HS-5 (cell line): ENCODE data around the gene TRIM50.
"Not testable (repeated sequence)": the region's sequence is repeated elsewhere in the genome, so short reads cannot be mapped to it uniquely, and the experiment has no call there.

Experiments used
- DNase-seq: peaks from one replicate; pipeline ENCODE4 v3.0.0-alpha.2; 2012; ENCODE audit warnings: low read depth

TRIM50 gene

DNA sequence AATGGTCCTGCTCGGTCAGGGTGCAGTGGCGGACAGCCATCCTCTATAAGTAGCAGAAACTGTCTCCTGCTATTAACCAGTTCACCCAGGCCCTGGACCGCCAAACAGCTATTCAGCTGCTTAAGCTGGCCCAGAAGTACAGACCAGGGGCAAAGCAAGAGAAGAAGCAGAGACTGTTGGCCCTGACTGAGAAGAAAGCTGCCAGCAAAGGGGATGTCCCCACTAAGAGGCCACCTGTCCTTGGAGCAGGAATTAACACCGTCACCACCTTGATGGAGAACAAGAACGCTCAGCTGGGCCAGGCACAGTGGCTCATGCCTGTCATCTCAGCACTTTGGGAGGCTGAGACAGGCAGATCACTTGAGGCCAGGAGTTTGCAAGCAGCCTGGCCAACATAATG, 13.6 kb downstream of the TRIM50 start:
- DNase-seq = no peak

GRCh38 chr7:73313521-73313906, 14.4 kb downstream of the TRIM50 start:
- no peak for DNase-seq

DNA sequence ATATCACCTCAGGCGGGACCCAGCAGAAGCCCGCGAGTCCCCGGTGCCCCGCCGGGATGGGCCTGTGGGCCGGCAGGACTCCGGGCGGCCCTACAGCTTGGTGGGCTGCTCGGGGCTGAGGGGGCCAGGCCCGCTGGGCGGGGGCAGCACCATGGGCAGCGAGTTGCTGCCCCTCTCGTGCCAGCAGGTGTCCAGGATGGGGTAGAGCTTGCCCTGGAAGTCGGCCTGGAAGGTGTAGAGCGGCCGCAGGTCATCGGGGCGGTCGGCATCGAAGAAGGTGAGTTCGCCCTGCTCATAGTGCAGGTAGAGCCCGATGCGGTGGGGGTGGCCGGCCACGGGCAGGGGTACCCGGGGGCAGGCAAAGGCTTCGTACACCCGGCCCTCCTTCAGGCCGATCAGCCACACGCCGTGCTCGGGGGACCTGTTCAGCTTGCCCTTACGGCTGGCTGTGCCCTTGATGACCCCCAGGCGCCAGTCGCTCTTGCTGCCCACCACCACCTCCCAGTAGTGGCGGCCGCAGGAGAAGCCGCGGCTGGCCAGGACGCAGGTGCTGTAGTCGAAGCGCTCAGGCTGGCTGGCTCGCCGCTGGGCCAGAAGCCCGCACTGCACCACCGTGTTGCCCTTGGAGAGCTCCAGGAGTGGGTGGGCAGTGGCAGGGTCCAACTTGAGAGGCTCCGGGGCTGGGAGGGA, 14.9 kb downstream of the TRIM50 start:
- DNase-seq = no peak

- not testable (repeated sequence) for DNase-seq
Observed at GRCh38 chr7:73311421-73311820, 16.5 kb downstream of the TRIM50 start.

DNA sequence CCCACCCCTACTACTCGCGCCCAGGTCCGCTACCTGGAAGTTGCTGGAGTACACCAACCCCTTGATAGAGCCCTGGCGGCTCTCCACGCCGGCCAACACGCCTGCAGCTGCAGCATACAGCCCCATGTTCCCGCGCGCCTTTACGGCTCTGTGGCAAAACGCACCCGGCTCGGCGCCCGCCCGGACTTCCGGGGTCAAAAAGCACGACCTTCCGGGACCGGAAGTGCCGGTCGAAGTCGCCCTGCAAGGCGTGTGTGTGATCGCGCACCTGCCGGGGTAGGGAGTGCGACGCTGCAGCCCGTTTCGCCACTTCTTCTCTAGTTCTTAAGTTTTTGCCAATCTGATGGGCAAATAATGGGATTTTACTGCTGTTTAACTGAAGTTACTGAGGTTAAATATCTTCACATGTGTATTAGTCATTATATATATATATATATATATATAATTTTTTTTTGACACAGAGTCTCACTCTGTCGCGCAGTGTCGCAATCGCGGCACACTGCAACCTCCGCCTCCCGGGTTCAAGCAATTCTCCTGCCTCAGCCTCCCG, 19.1 kb downstream of the TRIM50 start, which contains the start of gene NSUN5:
TSS of gene NSUN5 (minus strand) at position 162 of the 550 bp plus-strand sequence. CDS start at position 126, 36 bp downstream.
- peak; percentile 31 for DNase-seq

- no peak for DNase-seq
Observed at GRCh38 chr7:73308074-73308664, 19.7 kb downstream of the TRIM50 start.

- no peak for DNase-seq
Observed at GRCh38 chr7:73307436-73307835, 20.4 kb downstream of the TRIM50 start.

- not testable (repeated sequence) for DNase-seq
Observed at GRCh38 chr7:73304612-73305387, 23.1 kb downstream of the TRIM50 start.

DNA sequence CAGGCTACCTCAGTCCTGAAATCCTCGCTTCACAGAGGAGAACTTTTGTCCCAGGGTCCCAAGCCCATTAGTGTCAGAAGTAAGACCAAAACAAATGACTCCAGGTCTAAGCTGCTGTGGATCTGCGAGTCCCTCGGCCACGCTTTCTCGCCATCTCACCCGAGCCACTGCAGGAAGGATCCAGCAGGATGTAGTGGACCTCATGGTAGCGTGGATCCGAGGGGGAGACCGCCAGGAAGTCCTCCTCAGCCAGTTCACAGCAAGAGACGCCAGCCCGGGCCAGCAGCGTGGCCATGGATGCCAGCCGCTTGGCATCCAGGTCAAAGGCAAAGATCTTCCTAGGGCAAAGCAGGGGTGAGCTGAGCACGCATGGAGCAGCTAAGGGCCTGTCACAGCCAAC, 23.8 kb downstream of the TRIM50 start:
- DNase-seq = no peak

DNA sequence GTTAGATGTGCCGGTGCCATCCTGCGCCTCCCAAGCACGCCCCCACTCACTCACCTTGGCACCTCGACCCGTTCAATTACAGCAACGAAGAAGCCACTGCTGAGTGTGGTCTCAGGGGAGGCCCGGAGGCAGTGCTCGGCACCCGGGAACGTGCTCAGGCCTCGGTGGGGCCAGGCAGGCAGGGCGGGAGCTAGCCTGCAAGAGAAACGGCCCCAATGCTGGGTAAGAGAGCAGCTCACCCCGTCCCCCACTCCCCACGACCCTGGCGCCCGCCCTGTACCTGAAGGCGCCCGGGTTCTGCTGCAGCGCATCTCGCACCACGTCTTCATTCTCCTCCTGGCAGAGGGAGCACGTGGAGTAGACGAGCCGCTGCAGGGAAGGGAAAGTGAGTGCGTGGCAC, 24.3 kb downstream of the TRIM50 start:
- DNase-seq = no peak

- DNase-seq = not testable (repeated sequence)
Observed at GRCh38 chr7:73302846-73303245, 25.0 kb downstream of the TRIM50 start.

GRCh38 chr7:73301108-73301507, 26.8 kb downstream of the TRIM50 start:
- not testable (repeated sequence) for DNase-seq

DNA sequence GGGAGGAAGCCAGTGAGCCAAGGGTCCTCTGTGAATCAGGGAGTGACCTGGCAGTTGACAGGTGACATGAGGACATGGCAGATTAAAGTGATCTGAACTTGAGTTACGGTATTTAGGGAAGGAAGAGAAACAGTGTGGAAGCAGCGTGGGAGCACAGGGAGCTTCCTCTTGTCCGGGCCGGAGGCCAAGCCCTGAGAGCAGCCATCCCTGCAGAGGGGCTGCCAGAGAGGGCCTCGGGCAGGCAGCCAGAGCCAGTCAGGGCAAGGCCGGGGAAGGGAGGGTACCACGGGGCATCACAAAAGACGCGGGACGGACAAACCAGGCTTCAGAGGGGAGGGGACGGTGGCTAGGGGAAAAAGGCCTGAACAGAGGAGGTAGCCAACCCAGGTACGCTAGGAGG, 28.1 kb downstream of the TRIM50 start:
- DNase-seq = not testable (repeated sequence)

GRCh38 chr7:73297706-73298105, 30.2 kb downstream of the TRIM50 start:
- not testable (repeated sequence) for DNase-seq

DNA sequence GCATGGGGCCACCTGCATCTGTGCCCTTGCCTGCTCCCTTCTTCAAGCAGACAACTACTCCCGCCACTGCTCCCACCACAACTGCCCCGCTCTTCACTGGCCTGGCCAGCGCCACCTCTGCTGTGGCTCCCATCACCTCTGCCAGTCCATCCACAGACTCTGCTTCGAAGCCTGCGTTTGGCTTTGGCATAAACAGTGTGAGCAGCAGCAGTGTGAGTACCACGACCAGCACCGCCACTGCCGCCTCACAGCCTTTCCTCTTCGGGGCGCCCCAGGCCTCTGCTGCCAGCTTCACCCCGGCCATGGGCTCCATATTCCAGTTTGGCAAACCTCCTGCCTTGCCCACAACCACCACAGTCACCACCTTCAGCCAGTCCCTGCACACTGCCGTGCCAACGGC, 30.6 kb downstream of the TRIM50 start:
- not testable (repeated sequence) for DNase-seq

DNA sequence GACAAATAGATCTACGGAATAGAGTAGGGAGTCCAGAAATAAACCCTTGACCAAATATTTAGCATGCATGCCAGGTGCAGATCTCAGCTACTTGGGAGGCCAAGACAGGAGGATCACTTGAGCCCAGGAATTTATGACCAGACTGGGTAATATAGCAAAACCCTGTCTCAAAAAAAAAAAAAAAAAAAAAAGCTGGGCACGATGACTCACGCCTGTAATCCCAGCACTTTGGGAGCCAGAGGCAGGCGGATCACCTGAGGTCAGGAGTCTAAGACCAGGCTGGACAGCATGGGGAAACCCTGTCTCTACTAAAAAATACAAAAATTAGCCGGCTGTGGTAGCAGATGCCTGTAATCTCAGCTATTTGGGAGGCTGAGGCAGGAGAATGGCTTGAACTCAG, 50.7 kb downstream of the TRIM50 start:
- DNase-seq = not testable (repeated sequence)

GRCh38 chr7:73267813-73268212, 60.1 kb downstream of the TRIM50 start:
- DNase-seq = not testable (repeated sequence)

GRCh38 chr7:73266719-73267368, 61.0 kb downstream of the TRIM50 start:
- not testable (repeated sequence) for DNase-seq
